HepG2 (cell line): ENCODE results near the gene MEIS3. TPM values are rescaled to one million over a fixed set of nuclear protein-coding genes. Genes with fewer than 3 reads are reported as not detected.

Experiments used
- ATAC-seq: fragments of 200-7000 bp; cut with Tn5 transposase; 3 replicates; pipeline ENCODE4 v1.9.1; 2020; ENCODE audit warnings: mild to moderate bottlenecking, moderate library complexity
- BruUV-seq: library from RNA; stranded (reverse); fragments of 400-500 nt; replicated peaks from 2 replicates; lab custom pipeline; 2021; lab: Mats Ljungman, UMichigan
- CTCF ChIA-PET: fragments of 300-600 bp; formaldehyde crosslinking; extraction: SDS; loops from one replicate; lab custom pipeline; 2021; ENCODE audit warnings: low total read pairs, inconsistent platforms, low intra/inter-chr PET ratio; lab: Yijun Ruan, JAX
- POLR2A ChIA-PET: fragments of 350-600 bp; sonication (Branson Sonifier 250); formaldehyde crosslinking; loops from one replicate; lab custom pipeline; 2020; ENCODE audit warnings: antibody characterized with exemption, inconsistent platforms; lab: Yijun Ruan, JAX
- DNase-seq: peaks from one replicate; pipeline ENCODE4 v3.0.0-alpha.2; 2015; ENCODE audit warnings: low spot score
- FAIRE-seq: peaks from 3 replicates; lab custom pipeline; 2011; peaks lifted over from hg19 to GRCh38; lab: Jason Lieb, UNC
- H2AFZ ChIP-seq: one replicate; pipeline ENCODE4 v1.6.1; 2011; ENCODE audit warnings: low read length, inconsistent platforms
- H3K27ac ChIP-seq: fragments of 300-600 bp; 3 replicates; pipeline ENCODE4 v1.8.0; 2011; ENCODE audit warnings: mixed run types, mild to moderate bottlenecking, mixed read lengths, low read length, inconsistent platforms; ENCODE audit not compliant: insufficient read depth; ENCODE audit errors: extremely low read length
- H3K27me3 ChIP-seq, 2 experiments: fragments of 200-600 bp in 1 of 2; 2 replicates in 1 of 2; 3 replicates in 1 of 2; pipeline versions ENCODE4 v1.6.0 to v1.8.0; 2011; ENCODE audit warnings: low read length in 2 of 2, mild to moderate bottlenecking in 2 of 2, moderate library complexity in 2 of 2, inconsistent platforms in 1 of 2; ENCODE audit not compliant: insufficient read depth in 2 of 2, control insufficient read depth in 1 of 2
- H3K36me3 ChIP-seq, 2 experiments: fragments of 200-600 bp in 1 of 2; replicated peaks in 1 of 2; 2 replicates in 1 of 2; 3 replicates in 1 of 2; pipeline versions ENCODE4 v1.5.1 to v1.8.0; 2011; ENCODE audit warnings: low read length in 2 of 2, inconsistent platforms in 1 of 2; ENCODE audit not compliant: insufficient read depth in 2 of 2, control insufficient read depth in 1 of 2
- H3K4me1 ChIP-seq: 2 replicates; pipeline ENCODE4 v1.5.1; 2012; ENCODE audit warnings: low read length, inconsistent platforms; ENCODE audit not compliant: insufficient read depth
- H3K4me2 ChIP-seq: 2 replicates; pipeline ENCODE4 v1.6.0; 2011; ENCODE audit warnings: low read depth, low read length, inconsistent platforms
- H3K4me3 ChIP-seq, 3 experiments: fragments of 200-600 bp in 1 of 3; sonication (generic), shearing (Covaris generic) in 1 of 3; replicated peaks in 1 of 3; 2 replicates each; pipeline ENCODE4 v1.5.1; 2011 to 2016; ENCODE audit warnings: low read length in 3 of 3, inconsistent platforms in 2 of 3, low read depth in 2 of 3, mild to moderate bottlenecking in 2 of 3, control low read depth in 1 of 3, mixed read lengths in 1 of 3; ENCODE audit not compliant: insufficient read depth in 1 of 3
- H3K79me2 ChIP-seq: one replicate; pipeline ENCODE4 v1.6.1; 2011; ENCODE audit warnings: low read length, inconsistent platforms; ENCODE audit not compliant: insufficient read depth
- H3K9ac ChIP-seq: 2 replicates; pipeline ENCODE4 v1.6.0; 2011; ENCODE audit warnings: mild to moderate bottlenecking, low read depth, low read length, inconsistent platforms; ENCODE audit not compliant: insufficient read depth
- H3K9me3 ChIP-seq: 2 replicates; pipeline ENCODE4 v1.5.1; 2012; ENCODE audit warnings: mild to moderate bottlenecking, low read length
- H4K20me1 ChIP-seq: 2 replicates; pipeline ENCODE4 v1.6.0; 2011; ENCODE audit warnings: inconsistent platforms, mild to moderate bottlenecking, low read length, moderate library complexity; ENCODE audit not compliant: insufficient read depth
- CTCF ChIP-seq: sonication (generic); formaldehyde crosslinking; IDR thresholded peaks from 2 replicates; pipeline ENCODE4 v1.5.0; 2020; ENCODE audit warnings: mild to moderate bottlenecking, missing genetic modification reagents, moderate library complexity
- RAD21 ChIP-seq: fragments of 450-650 bp; formaldehyde crosslinking; IDR thresholded peaks from 2 replicates; pipeline ENCODE4 v1.5.0; 2020; ENCODE audit warnings: mild to moderate bottlenecking
- SMC3 ChIP-seq: IDR thresholded peaks from 2 replicates; pipeline ENCODE4 v1.6.1; 2011; ENCODE audit warnings: low read length, improper control_type of control experiment
- STAG1 ChIP-seq: sonication (generic); formaldehyde crosslinking; IDR thresholded peaks from 2 replicates; pipeline ENCODE4 v1.4.0; 2020; ENCODE audit warnings: missing genetic modification reagents
- ZNF12 ChIP-seq: sonication (generic); formaldehyde crosslinking; IDR thresholded peaks from 2 replicates; pipeline ENCODE4 v1.5.0; 2020; ENCODE audit warnings: missing genetic modification reagents
- ZNF546 ChIP-seq: sonication (generic); formaldehyde crosslinking; conservative IDR thresholded peaks from 2 replicates; pipeline ENCODE4 v1.8.1; 2023; ENCODE audit warnings: mild to moderate bottlenecking, missing genetic modification reagents
- WGBS: methylation state at CpG from one replicate; pipeline ENCODE4 v1.1.6; 2017; ENCODE audit warnings: low lambda C conversion rate; 5-methylcytosine and 5-hydroxymethylcytosine counted together
- in situ Hi-C: cut with HindIII; loops from 2 replicates; pipeline ENCODE4 v1.10.0; 2017; ENCODE audit warnings: low pct_unique_long_range_greater_than_20kb; ENCODE audit not compliant: extremely low pct_ligation_motif_present
- intact Hi-C: fragments of 100-400 bp; cut with micrococcal nuclease; formaldehyde crosslinking; loops from one replicate; pipeline ENCODE4 v1.10.0; 2022; ENCODE audit not compliant: unreplicated experiment
- polyA plus RNA-seq, 8 experiments: library from polyadenylated mRNA; depleted of rRNA in 3 of 8; stranded (reverse) in 7 of 8; unstranded in 1 of 8; fragments of >200 nt; fragmentation: Illumina TruSeq in 4 of 8; extraction: Trizol in 4 of 8; gene quantifications; 2 replicates each; pipeline versions ENCODE4 v1.2.1 to v1.2.3, GENCODE V29; 2011 to 2016; ENCODE audit warnings: low read depth in 4 of 8, missing spikeins in 1 of 8, mixed read lengths in 1 of 8; ENCODE audit not compliant: insufficient read depth in 1 of 8
- total RNA-seq, 5 experiments: library from RNA; depleted of rRNA; stranded (reverse); fragments of >200 nt; fragmentation: Illumina TruSeq; extraction: Trizol; gene quantifications; 2 replicates each; pipeline ENCODE4 v1.2.3, GENCODE V29; 2016; ENCODE audit warnings: low read depth in 1 of 5
- TF ChIP-seq, protein P1 (sequence below): sonication (generic); formaldehyde crosslinking; IDR thresholded peaks from 2 replicates; pipeline ENCODE4 v1.5.0; 2020; ENCODE audit warnings: missing genetic modification reagents
- TF ChIP-seq, protein P2 (sequence below): sonication (generic); formaldehyde crosslinking; IDR thresholded peaks from 2 replicates; pipeline ENCODE4 v1.5.0; 2020; ENCODE audit warnings: mild to moderate bottlenecking, missing genetic modification reagents

The MEIS3 gene
- total and polyA plus RNA-seq, 2 of the 13 experiments (the other 11 are each of a cell fraction or from before 2014, with no cell fraction given), result 0.09 to 0.70 TPM

DNA sequence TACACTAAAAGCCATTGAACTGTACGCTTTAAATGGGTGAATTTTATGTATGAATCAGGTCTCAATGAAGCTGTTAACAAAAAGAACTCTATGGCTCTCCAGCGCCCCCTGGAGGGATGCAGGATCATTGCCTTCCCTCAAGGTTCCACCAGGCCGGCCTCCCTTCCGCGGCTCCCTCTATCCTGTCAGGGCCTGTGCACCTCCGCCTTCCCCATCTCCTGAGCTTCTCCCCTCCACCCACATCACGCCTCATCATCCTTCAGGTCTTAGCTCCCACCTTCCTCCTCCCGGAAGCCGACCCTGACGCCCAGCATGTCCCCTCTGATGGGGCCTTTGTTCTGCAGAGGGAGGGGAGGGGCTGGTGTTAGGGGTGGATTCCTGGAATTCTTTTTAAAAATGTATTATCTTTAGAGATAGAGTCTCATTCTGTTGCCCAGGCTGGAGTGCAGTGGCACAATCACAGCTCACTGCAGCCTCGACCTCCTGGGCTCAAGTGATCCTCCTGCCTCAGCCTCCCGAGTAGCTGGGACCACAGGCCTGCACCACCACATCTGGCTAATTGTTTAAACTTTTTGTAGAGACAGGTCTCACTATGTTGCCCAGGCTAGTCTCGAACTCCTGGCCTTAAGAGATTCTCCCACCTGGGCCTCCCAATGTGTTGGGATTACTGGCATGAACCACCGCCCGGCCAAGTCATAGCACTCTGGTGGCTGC lies 27.7 kb downstream of the MEIS3 start:
- Histone ChIP-seq H2AFZ (no peak overlapping the region), H3K36me3 (no peaks in the 10 kb centered on the region), H3K79me2 (no peaks in the 10 kb centered on the region), H3K4me3 (no peak overlapping the region), H3K27ac (no peak overlapping the region), H3K9me3 (no peaks in the 10 kb centered on the region), H3K9ac (no peak overlapping the region), H3K4me1 (no peaks in the 10 kb centered on the region), H4K20me1 (no peaks in the 10 kb centered on the region), H3K4me2 (no peak overlapping the region), H3K27me3 (peaks cover 0 to 13% of the 10 kb centered on the region in 2 experiments; a peak in 2 of 5 replicates)
- TF ChIP-seq STAG1 (CRISPR knock-in tag) (peak; percentile 83), RAD21 (peak; percentile 70), ZNF12 (CRISPR knock-in tag) (0 out of 2 replicates have a peak, but pooled peaks have one; percentile 20), SMC3 (peak; percentile 66), ZNF546 (CRISPR knock-in tag) (no peak), CTCF (CRISPR knock-in tag) (peak; percentile 84)
- TF ChIP-seq, protein P1, sequence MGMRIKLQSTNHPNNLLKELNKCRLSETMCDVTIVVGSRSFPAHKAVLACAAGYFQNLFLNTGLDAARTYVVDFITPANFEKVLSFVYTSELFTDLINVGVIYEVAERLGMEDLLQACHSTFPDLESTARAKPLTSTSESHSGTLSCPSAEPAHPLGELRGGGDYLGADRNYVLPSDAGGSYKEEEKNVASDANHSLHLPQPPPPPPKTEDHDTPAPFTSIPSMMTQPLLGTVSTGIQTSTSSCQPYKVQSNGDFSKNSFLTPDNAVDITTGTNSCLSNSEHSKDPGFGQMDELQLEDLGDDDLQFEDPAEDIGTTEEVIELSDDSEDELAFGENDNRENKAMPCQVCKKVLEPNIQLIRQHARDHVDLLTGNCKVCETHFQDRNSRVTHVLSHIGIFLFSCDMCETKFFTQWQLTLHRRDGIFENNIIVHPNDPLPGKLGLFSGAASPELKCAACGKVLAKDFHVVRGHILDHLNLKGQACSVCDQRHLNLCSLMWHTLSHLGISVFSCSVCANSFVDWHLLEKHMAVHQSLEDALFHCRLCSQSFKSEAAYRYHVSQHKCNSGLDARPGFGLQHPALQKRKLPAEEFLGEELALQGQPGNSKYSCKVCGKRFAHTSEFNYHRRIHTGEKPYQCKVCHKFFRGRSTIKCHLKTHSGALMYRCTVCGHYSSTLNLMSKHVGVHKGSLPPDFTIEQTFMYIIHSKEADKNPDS (CRISPR knock-in tag), result no peak
- TF ChIP-seq, protein P2, sequence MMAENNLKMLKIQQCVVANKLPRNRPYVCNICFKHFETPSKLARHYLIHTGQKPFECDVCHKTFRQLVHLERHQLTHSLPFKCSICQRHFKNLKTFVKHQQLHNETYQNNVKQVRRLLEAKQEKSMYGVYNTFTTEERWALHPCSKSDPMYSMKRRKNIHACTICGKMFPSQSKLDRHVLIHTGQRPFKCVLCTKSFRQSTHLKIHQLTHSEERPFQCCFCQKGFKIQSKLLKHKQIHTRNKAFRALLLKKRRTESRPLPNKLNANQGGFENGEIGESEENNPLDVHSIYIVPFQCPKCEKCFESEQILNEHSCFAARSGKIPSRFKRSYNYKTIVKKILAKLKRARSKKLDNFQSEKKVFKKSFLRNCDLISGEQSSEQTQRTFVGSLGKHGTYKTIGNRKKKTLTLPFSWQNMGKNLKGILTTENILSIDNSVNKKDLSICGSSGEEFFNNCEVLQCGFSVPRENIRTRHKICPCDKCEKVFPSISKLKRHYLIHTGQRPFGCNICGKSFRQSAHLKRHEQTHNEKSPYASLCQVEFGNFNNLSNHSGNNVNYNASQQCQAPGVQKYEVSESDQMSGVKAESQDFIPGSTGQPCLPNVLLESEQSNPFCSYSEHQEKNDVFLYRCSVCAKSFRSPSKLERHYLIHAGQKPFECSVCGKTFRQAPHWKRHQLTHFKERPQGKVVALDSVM, result peak; percentile 17; the same call in 1 of the 2 replicates
- ChIA-PET CTCF (interaction anchor here (1.9 to 2.5 kb wide), 3 partner anchors 87 to 108 kb away, joined by 4 to 37 read pairs (median 15); no protein-coding TSS in a partner anchor), POLR2A (interaction anchor here (1.5 kb wide), 1 partner anchor 43 kb away, joined by 5 read pairs; the partner anchor contains the start of gene DHX34)
- BruUV-seq, result no TSS peak
- ATAC-seq (peak; percentile 89), FAIRE-seq (no peak), DNase-seq (peak; percentile 58)
- intact Hi-C loops (loop anchor here (1.0 kb wide), 1 partner anchor 95 kb away; no protein-coding TSS in a partner anchor), in situ Hi-C loops (loop anchor here (5.0 kb wide), 1 partner anchor 94 kb away; no protein-coding TSS in a partner anchor)
- 24% methylated on average over 14 of the region's 15 CpGs for WGBS
